ENCODE results near the gene NUP62.
A peak's percentile ranks its signal among the peaks of the same experiment; 100 is the strongest.
"Not testable (repeated sequence)": the region's sequence is repeated elsewhere in the genome, so short reads cannot be mapped to it uniquely, and the experiment has no call there.

NUP62 gene

DNA sequence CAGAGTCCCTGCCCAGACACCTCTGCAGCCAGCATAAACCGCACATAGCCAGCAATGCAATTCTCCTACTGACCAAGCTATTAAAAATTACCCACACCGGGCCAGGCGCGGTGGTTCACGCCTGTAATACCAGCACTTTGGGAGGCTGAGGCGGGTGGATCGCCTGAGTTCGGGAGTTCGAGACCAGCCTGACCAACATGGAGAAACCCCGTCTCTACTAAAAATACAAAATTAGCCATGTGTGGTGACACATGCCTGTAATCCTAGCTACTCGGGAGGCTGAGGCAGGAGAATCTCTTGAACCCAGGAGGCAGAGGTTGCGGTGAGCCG lies 4.5 kb downstream of the NUP62 start:
- DNase-seq (ENCODE audit: low spot score), result not testable (repeated sequence)

- DNase-seq (ENCODE audit: low spot score), result no peak
Observed at GRCh38 chr19:49924004-49924880, 5.1 kb downstream of the NUP62 start.

- no peak for DNase-seq (ENCODE audit: low spot score)
Observed at GRCh38 chr19:49923055-49924003, 6.0 kb downstream of the NUP62 start.

DNA sequence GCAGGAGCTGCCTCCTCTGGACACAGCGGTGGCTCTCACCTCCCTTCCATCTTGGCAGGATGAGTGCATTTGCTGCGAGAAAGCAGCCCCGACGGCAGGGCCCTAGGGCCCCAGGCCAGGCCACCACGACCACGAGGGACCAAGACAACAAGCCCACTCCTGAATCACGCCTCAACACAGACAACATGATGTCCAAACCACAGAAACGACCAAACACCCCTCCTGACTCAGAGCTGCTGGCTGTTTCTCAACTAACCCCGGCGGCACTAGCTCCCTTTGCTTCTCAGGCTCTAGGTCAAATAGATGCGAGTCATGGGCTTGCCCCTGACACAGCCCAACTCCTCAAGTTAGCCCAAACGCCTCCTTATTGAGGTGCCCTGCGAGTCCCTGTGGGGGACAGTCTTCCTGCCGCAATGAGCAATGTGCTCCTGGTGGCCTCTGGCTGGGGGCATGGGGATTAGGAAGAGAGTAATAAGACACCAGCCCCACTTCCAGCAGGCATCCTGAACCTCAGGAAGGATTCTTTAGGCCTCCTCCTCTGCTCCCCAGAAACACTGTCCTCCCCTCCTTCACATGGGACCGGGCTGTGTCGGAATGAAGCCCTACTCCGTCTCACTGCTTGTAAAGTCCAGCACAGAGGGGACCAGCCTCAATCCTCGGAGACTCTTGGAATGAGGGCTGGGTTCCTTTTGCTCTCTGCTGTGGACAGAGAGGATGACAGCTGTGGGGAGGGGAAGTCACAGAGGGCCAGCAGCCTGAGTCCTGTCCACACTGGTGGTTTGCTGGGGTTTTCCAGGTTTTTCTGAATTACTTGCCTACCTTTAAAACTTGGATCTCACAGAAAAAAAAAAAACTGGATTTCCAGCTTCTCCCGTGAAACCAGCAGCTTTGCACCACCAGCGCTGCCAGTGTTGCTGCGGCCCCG lies 7.2 kb downstream of the NUP62 start:
- DNase-seq (ENCODE audit: low spot score), result no peak

GRCh38 chr19:49920624-49921363 lies 8.5 kb downstream of the NUP62 start:
- DNase-seq (ENCODE audit: low spot score), result no peak

GRCh38 chr19:49918089-49918488 lies 11.2 kb downstream of the NUP62 start:
- DNase-seq (ENCODE audit: low spot score), result no peak

GRCh38 chr19:49916839-49917733 lies 12.2 kb downstream of the NUP62 start:
- DNase-seq (ENCODE audit: low spot score), result no peak

DNA sequence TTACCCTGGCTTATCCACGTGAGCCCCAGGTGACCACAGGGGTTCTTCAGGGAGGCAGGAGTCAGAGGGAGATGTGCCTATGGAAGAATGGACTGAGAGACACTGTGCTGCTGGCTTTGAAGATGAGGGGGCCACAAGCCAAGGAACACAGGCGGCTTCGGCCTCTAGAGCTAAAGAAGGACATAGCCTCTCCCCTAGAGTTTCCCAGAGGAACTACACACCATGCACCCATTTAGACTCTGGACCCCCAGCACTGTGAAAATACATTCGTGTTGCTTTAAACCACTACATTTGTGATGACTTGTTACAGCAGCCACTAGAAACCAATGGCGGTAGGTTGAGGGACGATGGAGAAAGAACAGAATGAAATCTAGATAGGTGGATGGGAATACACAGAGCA lies 14.0 kb downstream of the NUP62 start:
- no peak for DNase-seq (ENCODE audit: low spot score)

- DNase-seq (ENCODE audit: low spot score), result no peak
Observed at GRCh38 chr19:49913720-49914119, 15.6 kb downstream of the NUP62 start.

DNA sequence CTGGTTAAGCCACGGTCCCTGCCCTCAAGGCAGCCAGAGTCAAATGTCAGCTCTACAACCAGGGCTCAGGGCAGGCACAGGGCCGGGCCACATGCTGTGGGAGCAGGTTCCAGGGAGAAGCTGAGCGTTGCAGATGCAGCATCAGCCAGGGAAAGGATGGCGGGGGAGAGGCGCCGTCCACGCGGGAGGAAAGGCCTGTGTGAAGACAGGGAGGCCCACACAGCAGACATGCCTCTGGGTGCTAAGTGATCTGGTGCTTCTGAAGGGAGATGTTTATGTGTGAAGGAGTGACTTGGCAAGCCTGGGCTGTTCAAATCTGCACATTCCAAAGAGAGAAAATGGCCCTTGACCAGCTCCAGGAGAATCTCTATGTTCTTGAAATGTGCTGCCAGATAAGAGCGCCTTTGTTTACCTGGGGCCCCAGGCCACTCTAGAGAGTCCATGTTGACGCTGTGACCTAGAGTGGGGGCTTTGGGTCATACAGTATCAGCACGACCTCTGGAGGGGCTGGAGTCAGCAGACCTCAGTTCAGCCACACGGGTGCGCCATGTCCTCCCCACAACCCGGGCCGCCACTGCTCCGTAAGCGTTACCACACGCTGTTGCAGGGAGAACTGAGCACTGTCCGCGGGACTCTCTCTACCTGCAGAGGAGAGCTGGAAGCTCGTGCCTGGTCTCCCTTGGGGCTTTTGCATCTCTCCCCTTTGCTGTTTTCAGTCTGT lies 16.2 kb downstream of the NUP62 start:
- DNase-seq (ENCODE audit: low spot score), result no peak

DNA sequence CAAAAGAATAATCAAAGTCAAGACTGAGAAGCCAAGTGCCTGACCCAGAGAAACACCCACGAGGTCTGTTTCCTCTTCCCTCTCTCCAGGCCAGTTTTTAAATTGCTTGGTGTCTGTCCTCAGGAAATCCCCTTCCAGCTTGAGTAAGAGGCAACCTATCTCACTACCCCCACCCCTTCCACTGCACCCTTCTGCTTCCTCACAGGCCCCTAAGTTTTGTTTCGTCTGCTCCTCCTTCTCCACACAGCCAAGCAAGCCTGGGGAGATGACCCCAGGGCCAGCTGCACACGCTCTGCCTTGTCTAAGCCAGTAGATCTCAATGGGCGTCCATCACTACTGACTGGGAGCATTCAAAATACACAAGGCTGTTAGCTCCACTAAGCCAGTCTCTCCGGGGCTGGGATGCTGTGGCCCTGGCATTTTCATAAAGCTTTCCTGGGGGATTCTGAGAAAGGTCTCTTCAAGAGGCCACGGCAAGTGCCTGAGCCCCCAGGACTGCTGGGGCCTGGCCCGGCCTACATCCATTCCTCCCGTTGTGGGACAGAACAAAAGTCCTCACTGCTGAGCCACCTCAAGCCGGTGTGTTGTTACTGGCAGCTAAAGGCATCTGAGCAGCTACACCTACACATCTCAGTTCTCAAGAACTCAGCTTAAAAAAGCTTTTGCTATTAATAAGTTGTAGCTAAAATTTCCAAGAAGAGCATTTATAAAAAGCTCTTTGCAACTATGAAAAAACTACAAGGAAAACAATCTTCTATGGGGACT lies 17.7 kb downstream of the NUP62 start:
- DNase-seq (ENCODE audit: low spot score), result peak; percentile 43

DNA sequence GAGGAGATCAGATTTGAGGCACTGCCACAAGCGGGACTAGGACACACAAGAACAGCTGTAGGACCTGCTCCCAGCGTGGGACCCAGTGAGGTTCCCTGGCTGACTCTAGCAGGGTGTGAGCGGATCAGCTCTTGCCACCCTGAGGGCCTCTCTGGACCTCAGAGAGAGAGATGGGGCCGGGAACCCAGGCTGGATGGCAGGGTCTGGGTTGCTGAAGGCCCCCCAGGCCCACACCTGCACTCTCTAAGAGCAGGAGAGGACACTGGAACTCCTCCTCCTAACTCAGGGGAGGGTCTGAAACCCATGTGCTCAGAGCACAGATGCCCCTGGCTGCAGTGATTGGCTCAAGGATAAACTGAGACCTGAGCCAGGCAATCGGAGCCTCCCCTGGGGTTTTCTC lies 19.1 kb downstream of the NUP62 start:
- DNase-seq (ENCODE audit: low spot score), result no peak

DNA sequence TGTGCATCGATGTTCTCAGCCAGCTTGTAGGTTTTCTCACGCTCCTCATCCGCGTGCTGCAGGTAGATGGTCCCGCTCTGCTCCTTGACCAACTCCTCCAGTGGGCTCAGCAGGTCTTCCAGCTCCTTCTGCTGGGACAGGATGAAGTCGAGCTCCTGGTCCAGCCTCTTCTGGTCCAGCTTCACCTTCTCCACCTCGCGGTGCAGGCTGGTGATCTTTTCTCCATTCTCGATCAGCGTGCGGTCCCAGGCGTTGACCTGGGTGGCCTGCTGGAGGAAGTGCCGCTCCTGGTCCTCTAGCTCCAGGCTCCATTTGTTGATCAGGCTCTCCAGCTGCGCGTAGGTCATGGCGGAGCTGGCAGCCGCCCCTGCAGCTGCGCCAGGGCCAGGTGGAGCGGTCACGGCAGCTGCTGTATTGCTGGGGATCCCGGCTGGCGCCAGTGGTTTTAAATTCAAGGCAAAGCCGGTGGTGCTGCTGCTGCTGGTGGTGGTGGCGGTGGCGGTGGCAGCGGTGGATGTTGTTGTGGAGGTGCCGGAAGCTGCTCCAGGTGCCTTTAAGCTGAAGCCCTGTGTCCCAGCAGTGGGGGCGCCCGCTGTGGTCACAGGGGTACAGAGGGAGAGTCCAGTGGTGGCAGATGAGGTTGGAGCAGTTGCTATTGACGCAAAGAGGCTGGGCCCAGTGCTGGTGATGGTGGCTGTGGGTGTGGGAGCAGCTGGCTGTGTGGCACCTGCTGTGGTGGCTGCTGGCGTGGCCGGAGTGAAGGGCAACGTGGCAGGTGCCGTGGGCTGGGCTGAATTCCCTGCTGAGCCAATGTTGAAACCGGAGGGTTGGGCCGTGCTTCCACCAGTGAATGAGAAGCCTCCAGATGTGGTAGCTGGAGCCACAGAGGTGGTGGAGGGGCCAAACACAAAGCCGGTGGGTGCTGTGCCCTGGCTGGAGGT lies 20.6 kb downstream of the NUP62 start:
- no peak for DNase-seq (ENCODE audit: low spot score)

GRCh38 chr19:49907745-49908446 lies 21.4 kb downstream of the NUP62 start:
- DNase-seq (ENCODE audit: low spot score), result no peak

- no peak for DNase-seq (ENCODE audit: low spot score)
Observed at GRCh38 chr19:49906879-49907564, 22.3 kb downstream of the NUP62 start.

GRCh38 chr19:49904136-49904535 lies 25.2 kb downstream of the NUP62 start:
- no peak for DNase-seq (ENCODE audit: low spot score)
